Erythroblast (primary cell): ENCODE results near the gene TXNRD3.

Experiments
- GATA1 ChIP-seq: IDR thresholded peaks from 2 replicates; pipeline ENCODE4 v1.6.1; 2011; ENCODE audit warnings: low read depth, mild to moderate bottlenecking, control low read depth, low read length, moderate library complexity
- POLR2A ChIP-seq: IDR thresholded peaks from 2 replicates; pipeline ENCODE4 v1.6.1; 2011; ENCODE audit warnings: mild to moderate bottlenecking, low read length

DNA sequence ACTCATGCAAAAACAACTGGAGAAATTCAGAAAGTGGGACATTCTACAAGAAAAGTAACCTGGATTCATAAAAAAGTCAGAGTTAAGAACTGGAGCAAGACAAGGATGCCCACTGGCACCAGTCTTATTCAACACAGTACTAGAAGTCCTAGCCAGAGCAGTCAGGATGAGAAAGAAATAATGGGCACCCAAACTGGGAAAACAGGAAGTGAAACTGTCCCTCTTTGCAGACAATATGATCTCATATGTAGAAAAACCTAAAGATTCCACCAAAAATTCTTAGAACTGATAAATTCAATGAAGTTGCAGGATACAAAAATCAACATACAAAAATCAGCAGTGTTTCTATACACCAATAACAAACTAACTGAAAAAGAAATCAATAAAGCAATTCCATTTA, 37.4 kb downstream of the TXNRD3 start:
- TF ChIP-seq POLR2A (no peak), GATA1 (no peak)
